GM12864 (cell line): ENCODE measurements around the gene KCNQ2.

ENCODE experiments used
- DNase-seq: peaks from one replicate; pipeline ENCODE4 v3.0.0-alpha.2; 2011; ENCODE audit warnings: low read depth
- H3K4me3 ChIP-seq: 2 replicates; pipeline ENCODE4 v1.5.1; 2011; ENCODE audit warnings: mild to moderate bottlenecking, low read depth, low read length, control low read depth
- TF ChIP-seq, protein P1 (sequence below): IDR thresholded peaks from 2 replicates; pipeline ENCODE4 v1.5.1; 2011; ENCODE audit warnings: low read depth, mild to moderate bottlenecking, moderate library complexity, low read length, control low read depth, inconsistent platforms; ENCODE audit errors: missing control alignments

KCNQ2 gene

DNA sequence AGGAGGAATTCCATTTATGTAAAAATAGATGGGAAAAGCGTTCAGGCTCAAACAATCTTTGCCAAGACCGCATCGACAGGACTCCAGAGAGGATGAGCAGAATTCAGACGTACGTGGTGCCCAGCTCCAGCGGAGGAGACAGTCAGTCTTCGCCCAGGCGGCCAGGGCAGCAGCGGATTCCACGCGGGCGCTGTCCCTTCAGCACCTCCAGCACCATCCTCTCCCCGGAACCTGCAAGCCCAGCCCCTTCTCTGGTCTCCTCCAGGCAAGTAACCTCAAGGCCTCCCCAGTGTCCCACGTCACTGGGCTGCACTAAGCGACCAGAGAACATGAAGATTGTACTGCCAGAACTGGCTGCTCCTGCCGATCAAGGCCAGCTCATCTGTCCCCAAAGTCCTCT, 2.8 kb upstream of the KCNQ2 start:
- no peak for DNase-seq
- H3K4me3 ChIP-seq = no peak overlapping the region
- TF ChIP-seq, protein P1, sequence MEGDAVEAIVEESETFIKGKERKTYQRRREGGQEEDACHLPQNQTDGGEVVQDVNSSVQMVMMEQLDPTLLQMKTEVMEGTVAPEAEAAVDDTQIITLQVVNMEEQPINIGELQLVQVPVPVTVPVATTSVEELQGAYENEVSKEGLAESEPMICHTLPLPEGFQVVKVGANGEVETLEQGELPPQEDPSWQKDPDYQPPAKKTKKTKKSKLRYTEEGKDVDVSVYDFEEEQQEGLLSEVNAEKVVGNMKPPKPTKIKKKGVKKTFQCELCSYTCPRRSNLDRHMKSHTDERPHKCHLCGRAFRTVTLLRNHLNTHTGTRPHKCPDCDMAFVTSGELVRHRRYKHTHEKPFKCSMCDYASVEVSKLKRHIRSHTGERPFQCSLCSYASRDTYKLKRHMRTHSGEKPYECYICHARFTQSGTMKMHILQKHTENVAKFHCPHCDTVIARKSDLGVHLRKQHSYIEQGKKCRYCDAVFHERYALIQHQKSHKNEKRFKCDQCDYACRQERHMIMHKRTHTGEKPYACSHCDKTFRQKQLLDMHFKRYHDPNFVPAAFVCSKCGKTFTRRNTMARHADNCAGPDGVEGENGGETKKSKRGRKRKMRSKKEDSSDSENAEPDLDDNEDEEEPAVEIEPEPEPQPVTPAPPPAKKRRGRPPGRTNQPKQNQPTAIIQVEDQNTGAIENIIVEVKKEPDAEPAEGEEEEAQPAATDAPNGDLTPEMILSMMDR = no peak

DNA sequence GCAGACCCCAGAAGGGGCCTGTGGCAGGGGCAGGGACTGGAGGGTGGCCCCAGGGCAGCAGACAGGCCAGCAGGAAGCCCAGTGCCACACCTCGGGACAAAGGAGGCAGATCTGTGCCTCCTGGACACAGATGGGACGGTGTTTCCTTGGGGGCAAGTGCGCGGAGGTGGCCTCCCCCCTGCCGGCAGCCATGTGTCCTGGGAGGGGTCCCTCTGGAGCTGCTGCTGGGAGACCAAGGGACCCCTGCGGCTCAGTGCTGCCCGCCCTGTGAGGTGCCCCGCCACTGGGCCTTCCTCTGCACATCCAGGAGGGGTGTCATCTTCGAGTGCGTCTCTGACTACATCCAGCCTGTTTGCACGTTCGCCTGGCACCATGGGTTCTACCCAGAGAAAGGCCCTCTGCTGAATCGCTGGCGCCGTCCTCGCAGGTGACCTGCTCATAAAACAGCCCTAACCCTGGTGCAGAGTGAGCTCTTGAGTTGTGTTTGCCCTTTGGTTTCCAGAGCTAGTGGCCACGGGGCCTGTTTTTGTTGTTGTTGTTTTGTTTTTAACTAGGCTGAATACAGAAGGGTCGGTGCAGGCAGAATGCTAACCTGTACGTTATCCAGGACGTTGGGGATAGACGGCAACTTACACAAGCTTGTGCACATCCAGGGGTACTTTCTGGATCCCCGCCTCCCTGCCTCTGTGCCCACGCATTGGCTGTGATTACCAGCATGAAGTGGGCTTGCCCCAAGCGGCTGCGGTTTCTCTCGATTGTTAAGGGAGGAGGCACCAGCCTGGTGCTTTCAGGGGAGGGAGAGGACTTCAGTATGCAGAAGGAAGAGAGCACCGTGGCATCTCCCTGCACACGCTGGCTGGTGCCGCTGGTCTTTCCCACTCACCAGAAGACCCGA, 1.3 kb upstream of the KCNQ2 start:
- no peak overlapping the region for H3K4me3 ChIP-seq
- TF ChIP-seq, protein P1 = no peak
- DNase-seq = no peak

DNA sequence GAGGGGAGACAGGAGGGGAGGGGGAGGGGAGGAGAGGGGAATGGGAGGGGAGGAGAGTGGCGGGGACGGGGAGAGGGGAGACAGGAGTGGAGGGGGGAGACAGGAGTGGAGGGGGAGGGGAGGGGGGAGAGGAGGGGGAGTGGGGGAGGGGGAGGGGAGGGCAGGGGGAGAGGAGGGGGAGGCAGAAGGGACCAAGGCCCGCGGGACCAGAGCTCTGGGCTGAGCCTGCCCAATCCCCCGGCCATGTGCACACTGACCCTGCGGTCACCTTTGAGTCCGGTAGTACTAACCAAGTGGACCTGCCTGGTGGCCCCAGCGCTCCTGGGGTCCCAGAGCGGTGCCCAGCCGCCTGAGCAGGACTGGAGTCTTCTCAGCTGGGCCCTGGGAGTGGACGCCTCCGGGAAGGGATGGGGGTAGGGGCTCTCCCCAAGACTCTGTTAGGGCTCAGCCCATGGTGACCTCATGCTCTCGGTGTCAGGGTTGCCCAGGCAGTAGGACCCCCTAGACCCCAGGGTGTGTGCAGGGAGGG, 471 bp upstream of the KCNQ2 start:
- H3K4me3 ChIP-seq = no peak overlapping the region
- TF ChIP-seq, protein P1 = no peak

DNA sequence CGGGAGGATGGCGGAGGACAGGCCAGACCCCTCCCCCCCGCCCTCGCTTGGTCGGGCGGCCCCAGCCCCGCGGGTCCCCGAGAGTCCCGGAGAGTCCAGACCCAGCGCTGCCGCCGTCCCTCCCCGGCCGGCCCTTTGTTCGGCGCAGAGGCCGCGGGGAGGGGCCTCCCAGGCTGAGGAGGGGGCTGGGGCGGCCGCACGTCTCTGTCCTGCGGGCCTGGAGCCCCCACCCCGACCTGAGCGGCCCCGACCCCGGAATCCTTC, 806 bp downstream of the KCNQ2 start:
- no peak overlapping the region for H3K4me3 ChIP-seq
- TF ChIP-seq, protein P1 = no peak
- no peak for DNase-seq

More for the DNA sequence above, 471 bp upstream of the KCNQ2 start:
- no peak for DNase-seq

DNA sequence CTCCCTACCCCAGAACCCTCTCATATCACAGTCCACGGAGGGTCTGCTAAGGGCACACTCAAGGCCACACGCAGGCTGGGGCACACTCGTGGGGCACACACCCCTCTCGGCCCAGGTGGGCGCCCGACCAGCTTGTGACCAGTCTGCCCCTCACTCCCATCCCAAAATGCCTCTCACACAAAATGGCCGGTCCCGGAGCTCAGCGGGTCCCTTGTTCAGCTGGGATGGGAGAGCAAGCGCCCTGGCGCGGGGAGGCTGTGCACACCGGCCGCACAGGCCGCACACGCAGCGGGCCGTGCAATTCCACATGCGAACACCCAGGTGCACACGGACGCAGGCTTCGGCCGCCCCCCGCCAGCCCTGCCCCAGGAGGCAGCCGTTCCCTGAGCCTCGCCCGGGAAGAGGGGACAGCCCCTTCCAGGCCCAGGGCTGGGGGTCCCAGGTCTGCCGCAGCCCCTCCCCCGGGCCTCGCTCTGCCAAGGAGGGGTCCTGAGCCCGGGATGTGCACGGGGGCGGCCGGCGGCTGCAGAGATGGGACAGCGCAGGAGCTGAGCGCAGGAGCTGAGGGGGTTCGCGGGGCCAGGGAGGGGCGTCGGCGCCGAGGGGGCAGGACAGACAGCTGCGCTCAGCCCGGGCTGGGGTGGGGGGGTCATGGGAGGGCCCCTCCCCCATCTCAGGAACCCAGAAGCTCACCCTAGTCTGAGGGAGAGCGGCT, 1.3 kb downstream of the KCNQ2 start:
- no peak overlapping the region for H3K4me3 ChIP-seq
- TF ChIP-seq, protein P1 = no peak
- DNase-seq = no peak

DNA sequence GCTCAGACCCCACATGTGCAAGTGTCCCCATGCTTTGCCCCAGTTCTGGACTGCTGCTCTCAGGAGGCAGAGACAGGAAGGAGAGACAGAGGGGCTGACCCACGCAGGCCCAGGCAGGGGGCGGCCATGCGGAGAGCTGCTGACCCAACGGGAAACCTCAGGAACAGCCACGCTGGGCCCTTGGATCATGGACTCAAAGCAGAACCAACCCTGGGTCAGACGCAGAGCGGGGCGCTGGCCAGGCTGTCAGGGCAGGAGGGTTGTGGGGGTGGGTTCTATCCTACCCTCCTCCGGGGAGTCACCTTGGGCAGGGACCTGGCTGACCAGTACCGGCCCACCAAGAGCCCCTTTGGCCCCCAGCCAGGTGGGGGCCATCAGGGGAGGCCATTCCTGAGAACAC, 2.0 kb downstream of the KCNQ2 start:
- no peak overlapping the region for H3K4me3 ChIP-seq
- TF ChIP-seq, protein P1 = no peak
- no peak for DNase-seq

DNA sequence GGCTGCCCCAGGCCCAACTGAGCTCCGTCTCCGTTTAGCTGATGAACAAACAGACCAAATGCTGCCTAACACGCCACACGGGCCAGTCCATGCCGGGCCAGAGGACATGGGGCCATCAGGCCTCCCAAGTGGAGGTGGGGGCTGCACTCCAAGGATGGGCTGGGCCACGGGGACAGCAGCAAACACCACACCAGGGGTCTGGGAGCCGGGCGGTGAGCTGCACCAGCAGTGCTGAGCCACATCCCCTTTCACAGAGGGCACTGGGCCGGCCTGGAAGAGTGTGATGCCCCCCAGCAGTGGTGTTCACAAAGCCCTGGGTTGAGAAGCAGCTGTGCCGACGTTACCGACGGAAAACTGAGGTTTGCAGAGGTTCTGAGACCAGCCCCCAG, 2.7 kb downstream of the KCNQ2 start:
- TF ChIP-seq, protein P1 = no peak
- no peak for DNase-seq
- no peak overlapping the region for H3K4me3 ChIP-seq
